Smooth muscle cell (in vitro differentiated cells): Measurements from ENCODE around the gene POMT1. TPM values are rescaled to one million over a fixed set of nuclear protein-coding genes. Genes with fewer than 3 reads are reported as not detected.
"Not testable (repeated sequence)": the region's sequence is repeated elsewhere in the genome, so short reads cannot be mapped to it uniquely, and the experiment has no call there.

Experiments
- DNase-seq: peaks from one replicate; lab custom pipeline; 2025; ENCODE audit not compliant: unreplicated experiment; lab: John Stamatoyannopoulos, UW
- H2AFZ ChIP-seq: fragments of 200-600 bp; sonication (generic); 2 replicates; pipeline ENCODE4 v1.6.0; 2016; ENCODE audit warnings: antibody characterized with exemption, low read depth, mild to moderate bottlenecking
- H3F3A ChIP-seq: fragments of 200-600 bp; sonication (generic); 2 replicates; pipeline ENCODE4 v1.6.0; 2017; ENCODE audit warnings: antibody characterized with exemption, low read depth
- H3K27ac ChIP-seq: fragments of 200-600 bp; sonication (generic); 2 replicates; pipeline ENCODE4 v1.5.1; 2016; ENCODE audit warnings: low read depth, mild to moderate bottlenecking
- H3K27me3 ChIP-seq: fragments of 200-600 bp; sonication (generic); 2 replicates; pipeline ENCODE4 v1.6.1; 2016; ENCODE audit warnings: low read depth, mild to moderate bottlenecking
- H3K36me3 ChIP-seq: fragments of 200-600 bp; sonication (generic); 2 replicates; pipeline ENCODE4 v1.5.1; 2016; ENCODE audit warnings: low read depth
- H3K4me1 ChIP-seq: fragments of 200-600 bp; sonication (generic); 2 replicates; pipeline ENCODE4 v1.5.1; 2016; ENCODE audit warnings: low read depth
- H3K4me2 ChIP-seq: fragments of 200-600 bp; sonication (generic); 2 replicates; pipeline ENCODE4 v1.6.0; 2016; ENCODE audit warnings: mild to moderate bottlenecking
- H3K4me3 ChIP-seq: fragments of 200-600 bp; sonication (generic); 2 replicates; pipeline ENCODE4 v1.5.1; 2016; ENCODE audit warnings: mild to moderate bottlenecking
- H3K79me2 ChIP-seq: fragments of 200-600 bp; sonication (generic); 2 replicates; pipeline ENCODE4 v1.6.0; 2016; ENCODE audit warnings: low read depth, mild to moderate bottlenecking
- H3K9ac ChIP-seq: fragments of 200-600 bp; sonication (generic); 2 replicates; pipeline ENCODE4 v1.6.0; 2016; ENCODE audit warnings: low read depth
- H3K9me3 ChIP-seq: fragments of 200-600 bp; sonication (generic); replicated peaks from 2 replicates; pipeline ENCODE4 v1.5.1; 2016; ENCODE audit warnings: low read depth
- H4K20me1 ChIP-seq: fragments of 200-600 bp; sonication (generic); 2 replicates; pipeline ENCODE4 v1.6.0; 2016; ENCODE audit warnings: low read depth
- CTCF ChIP-seq: fragments of 200-600 bp; sonication (generic); IDR thresholded peaks from 2 replicates; pipeline ENCODE4 v1.5.1; 2017; ENCODE audit warnings: borderline replicate concordance, mild to moderate bottlenecking, antibody characterized with exemption; ENCODE audit not compliant: insufficient read depth, poor library complexity, severe bottlenecking
- WGBS: methylation state at CpG from one replicate; pipeline ENCODE4 v1.1.7; 2016; ENCODE audit warnings: low lambda C conversion rate; 5-methylcytosine and 5-hydroxymethylcytosine counted together
- polyA plus RNA-seq: library from polyadenylated mRNA; unstranded; fragments of >200 nt; fragmentation: Nextera tagmentation; extraction: Ambion mirVana; gene quantifications from 2 replicates; pipeline ENCODE4 v1.2.1, GENCODE V29; 2016
- total RNA-seq: library from RNA; depleted of rRNA; stranded (reverse); fragments of >200 nt; gene quantifications from 2 replicates; pipeline ENCODE4 v1.2.3, GENCODE V29; 2014

The POMT1 gene
- total and polyA plus RNA-seq, 2 experiments from 2014 or later: 11.8 to 15.2 TPM

GRCh38 chr9:131511416-131511815 is 8.7 kb downstream of the POMT1 start:
- Histone ChIP-seq H2AFZ (no peak overlapping the region), H3K27ac (no peak overlapping the region), H3F3A (no peaks in the 10 kb centered on the region), H3K9me3 (no peaks in the 10 kb centered on the region), H3K36me3 (peaks cover 8% of the 10 kb centered on the region), H3K27me3 (no peaks in the 10 kb centered on the region), H4K20me1 (no peaks in the 10 kb centered on the region), H3K79me2 (no peaks in the 10 kb centered on the region), H3K9ac (no peak overlapping the region), H3K4me2 (no peak overlapping the region), H3K4me3 (no peak overlapping the region), H3K4me1 (no peaks in the 10 kb centered on the region)
- 90% methylated on average over 7 of the region's 7 CpGs for WGBS
- no peak for TF ChIP-seq CTCF
- DNase-seq: no peak

- Histone ChIP-seq H3F3A (no peaks in the 10 kb centered on the region), H3K4me3 (no peak overlapping the region), H3K9ac (no peak overlapping the region), H3K27me3 (no peaks in the 10 kb centered on the region), H2AFZ (no peak overlapping the region), H4K20me1 (no peaks in the 10 kb centered on the region), H3K79me2 (no peaks in the 10 kb centered on the region), H3K36me3 (peaks cover 8% of the 10 kb centered on the region), H3K27ac (no peak overlapping the region), H3K4me2 (no peak overlapping the region), H3K9me3 (no peaks in the 10 kb centered on the region), H3K4me1 (no peaks in the 10 kb centered on the region)
- 98% methylated on average over 6 of the region's 6 CpGs for whole genome bisulfite sequencing
- DNase-seq: no peak
- TF ChIP-seq CTCF: no peak
Observed at GRCh38 chr9:131511880-131512279, 9.2 kb downstream of the POMT1 start.

- Histone ChIP-seq H3F3A (no peaks in the 10 kb centered on the region), H3K4me3 (no peak overlapping the region), H3K27ac (no peak overlapping the region), H3K9me3 (no peaks in the 10 kb centered on the region), H3K4me2 (no peak overlapping the region), H3K36me3 (peaks cover 8% of the 10 kb centered on the region), H4K20me1 (no peaks in the 10 kb centered on the region), H3K9ac (no peak overlapping the region), H3K27me3 (no peaks in the 10 kb centered on the region), H3K4me1 (no peaks in the 10 kb centered on the region), H3K79me2 (no peaks in the 10 kb centered on the region), H2AFZ (no peak overlapping the region)
- DNase-seq: no peak
- TF ChIP-seq CTCF: no peak
- 96% methylated on average over 15 of the region's 15 CpGs for WGBS
Observed at GRCh38 chr9:131513177-131513576, 10.5 kb downstream of the POMT1 start.

- not testable (repeated sequence) for H3K4me2 ChIP-seq, H3K4me1 ChIP-seq, H3K27ac ChIP-seq, H3K4me3 ChIP-seq, H4K20me1 ChIP-seq, H3K36me3 ChIP-seq, H3K79me2 ChIP-seq, DNase-seq, H3K9me3 ChIP-seq, H3K27me3 ChIP-seq, H3F3A ChIP-seq, H3K9ac ChIP-seq, H2AFZ ChIP-seq
- 95% methylated on average over 12 of the region's 12 CpGs for WGBS
Observed at GRCh38 chr9:131515559-131516031, 12.9 kb downstream of the POMT1 start.
